GM06990 (cell line): Measurements from ENCODE around the gene FMN2.

ENCODE experiments used
- DNase-seq: peaks from one replicate; pipeline ENCODE4 v3.0.0-alpha.2; 2011; ENCODE audit not compliant: insufficient read length; ENCODE audit errors: extremely low read depth
- H3K27me3 ChIP-seq: replicated peaks from 2 replicates; pipeline ENCODE4 v1.6.0; 2011; ENCODE audit warnings: low read length; ENCODE audit not compliant: control insufficient read depth, insufficient read depth
- H3K36me3 ChIP-seq: 2 replicates; pipeline ENCODE4 v1.5.1; 2011; ENCODE audit warnings: low read length; ENCODE audit not compliant: control insufficient read depth, insufficient read depth
- H3K4me3 ChIP-seq: replicated peaks from 2 replicates; pipeline ENCODE4 v1.5.1; 2011; ENCODE audit warnings: low read depth, mild to moderate bottlenecking, control low read depth, low read length
- CTCF ChIP-seq: IDR thresholded peaks from 2 replicates; pipeline ENCODE4 v1.5.1; 2011; ENCODE audit warnings: low read length, control low read depth, mild to moderate bottlenecking, inconsistent platforms; ENCODE audit not compliant: insufficient read depth, poor library complexity, severe bottlenecking

FMN2 gene

DNA sequence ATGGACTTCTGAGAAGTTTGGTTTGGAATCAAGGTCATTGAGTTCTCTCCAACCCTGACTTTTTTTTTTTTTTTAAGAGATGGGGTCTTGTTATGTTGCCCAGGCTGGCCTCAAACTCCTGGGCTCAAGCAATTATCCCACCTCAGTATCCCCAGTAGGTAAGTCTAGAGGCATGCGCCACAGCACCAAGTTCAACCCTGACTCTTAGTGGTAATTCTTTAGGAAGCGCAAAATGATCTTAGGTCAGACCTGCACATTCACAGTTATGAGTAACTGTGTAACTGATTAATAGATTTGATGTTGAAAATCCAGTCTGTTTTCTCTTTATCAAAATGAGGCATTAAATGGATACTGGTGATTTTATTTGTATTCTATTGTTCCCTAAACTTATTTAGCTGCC, 424.4 kb downstream of the FMN2 start:
- TF ChIP-seq CTCF: no peak
- H3K27me3 ChIP-seq: no peaks in the 10 kb centered on the region
- DNase-seq: no peak
- H3K36me3 ChIP-seq: no peaks in the 10 kb centered on the region
- no peak overlapping the region for H3K4me3 ChIP-seq

DNA sequence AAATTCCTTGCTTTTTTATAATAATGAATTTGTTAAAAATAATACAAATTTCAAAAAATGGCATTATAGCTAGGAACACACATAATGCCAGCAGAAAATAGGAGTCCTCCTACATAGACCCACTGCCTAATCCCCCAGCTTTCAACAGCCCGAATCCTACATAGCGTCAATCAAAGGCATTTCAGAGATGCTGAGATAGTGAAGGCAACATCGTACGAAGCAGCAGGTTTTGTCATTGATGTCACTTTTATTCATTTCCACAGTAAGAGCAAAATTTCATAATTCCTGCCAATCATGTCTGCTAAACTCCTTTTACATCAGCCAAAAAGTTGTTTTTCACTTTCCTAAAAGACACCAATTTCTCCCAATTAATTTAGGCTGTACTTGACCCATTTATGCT, 426.2 kb downstream of the FMN2 start:
- Histone ChIP-seq H3K36me3 (no peaks in the 10 kb centered on the region), H3K27me3 (no peaks in the 10 kb centered on the region), H3K4me3 (no peak overlapping the region)
- no peak for DNase-seq
- no peak for TF ChIP-seq CTCF

GRCh38 chr1:240522122-240522822, 430.6 kb downstream of the FMN2 start:
- H3K27me3 ChIP-seq: no peaks in the 10 kb centered on the region
- no peak overlapping the region for H3K4me3 ChIP-seq

GRCh38 chr1:240524356-240525069, 432.8 kb downstream of the FMN2 start:
- H3K36me3 ChIP-seq: no peaks in the 10 kb centered on the region
- no peak for TF ChIP-seq CTCF
- no peaks in the 10 kb centered on the region for H3K27me3 ChIP-seq
- DNase-seq: no peak
- no peak overlapping the region for H3K4me3 ChIP-seq

More at GRCh38 chr1:240522122-240522822, 430.6 kb downstream of the FMN2 start:
- DNase-seq: no peak
- H3K36me3 ChIP-seq: no peaks in the 10 kb centered on the region
- no peak for TF ChIP-seq CTCF
